K562 (cell line): Measurements from ENCODE around the gene ZSCAN2. TPM values are rescaled to one million over a fixed set of nuclear protein-coding genes. Genes with fewer than 3 reads are reported as not detected.
A peak's percentile ranks its signal among the peaks of the same experiment; 100 is the strongest.
"Not testable (repeated sequence)": the region's sequence is repeated elsewhere in the genome, so short reads cannot be mapped to it uniquely, and the experiment has no call there.

ENCODE experiments used
- ATAC-seq: fragments of 200-7000 bp; cut with Tn5 transposase; 3 replicates; pipeline ENCODE4 v1.9.1; 2020; ENCODE audit warnings: moderate library complexity
- BruUV-seq: library from RNA; stranded (reverse); fragments of 400-500 nt; replicated peaks from 2 replicates; lab custom pipeline; 2021; lab: Mats Ljungman, UMichigan
- CTCF ChIA-PET: fragments of 300-600 bp; formaldehyde crosslinking; extraction: SDS; loops from one replicate; lab custom pipeline; 2021; ENCODE audit warnings: low intra/inter-chr PET ratio; lab: Yijun Ruan, JAX
- POLR2A ChIA-PET: fragments of 300-600, 350-650 bp; sonication (Branson Sonifier 250); formaldehyde crosslinking; extraction: SDS; loops from one replicate; lab custom pipeline; 2021; ENCODE audit warnings: antibody characterized with exemption, inconsistent platforms; lab: Yijun Ruan, JAX
- DNase-seq, 4 experiments: peaks; one replicate each; pipeline versions ENCODE4 v3.0.0 to v3.0.0-alpha.2; 2011 to 2018; ENCODE audit warnings: low spot score in 3 of 4, mixed read lengths in 3 of 4; ENCODE audit errors: extremely low read depth in 1 of 4
- FAIRE-seq: peaks from 2 replicates; lab custom pipeline; 2011; peaks lifted over from hg19 to GRCh38; lab: Jason Lieb, UNC
- H2AFZ ChIP-seq: 2 replicates; pipeline ENCODE4 v1.6.0; 2011; ENCODE audit warnings: low read depth, low read length, control low read depth, inconsistent platforms
- H3K27ac ChIP-seq: fragments of 200-600 bp; 3 replicates; pipeline ENCODE4 v1.8.0; 2011; ENCODE audit warnings: low read depth, mild to moderate bottlenecking, control low read depth, inconsistent platforms, low read length, moderate library complexity, mixed read lengths; ENCODE audit errors: extremely low read depth
- H3K27me3 ChIP-seq, 2 experiments: fragments of 300-600 bp in 1 of 2; 2 replicates in 1 of 2; 3 replicates in 1 of 2; pipeline versions ENCODE4 v1.6.0 to v1.8.0; 2011; ENCODE audit warnings: inconsistent platforms in 2 of 2, low read length in 2 of 2, mild to moderate bottlenecking in 1 of 2, mixed read lengths in 1 of 2, moderate library complexity in 1 of 2; ENCODE audit not compliant: control insufficient read depth in 2 of 2, insufficient read depth in 2 of 2
- H3K36me3 ChIP-seq: fragments of 300-600 bp; 3 replicates; pipeline ENCODE4 v1.8.0; 2011; ENCODE audit warnings: mild to moderate bottlenecking, low read length, inconsistent platforms; ENCODE audit not compliant: control insufficient read depth, insufficient read depth
- H3K4me1 ChIP-seq, 2 experiments: fragments of 200-600 bp in 1 of 2; replicated peaks in 1 of 2; 2 replicates in 1 of 2; 3 replicates in 1 of 2; pipeline versions ENCODE4 v1.5.1 to v1.8.0; 2011; ENCODE audit warnings: inconsistent platforms in 2 of 2, low read length in 2 of 2, mild to moderate bottlenecking in 1 of 2, mixed read lengths in 1 of 2, moderate library complexity in 1 of 2; ENCODE audit not compliant: control insufficient read depth in 2 of 2, insufficient read depth in 2 of 2
- H3K4me2 ChIP-seq: 2 replicates; pipeline ENCODE4 v1.6.1; 2011; ENCODE audit warnings: low read length, control low read depth, inconsistent platforms, mixed read lengths; ENCODE audit not compliant: insufficient read depth
- H3K4me3 ChIP-seq: fragments of 200-600 bp; sonication (generic), shearing (Covaris generic); 2 replicates; pipeline ENCODE4 v1.5.1; 2016; ENCODE audit warnings: control low read depth, inconsistent platforms
- H3K79me2 ChIP-seq: fragments of 200-600 bp; 3 replicates; pipeline ENCODE4 v1.8.0; 2011; ENCODE audit warnings: low read length, inconsistent platforms; ENCODE audit not compliant: control insufficient read depth, insufficient read depth
- H3K9ac ChIP-seq, 2 experiments: 2 replicates each; pipeline versions ENCODE4 v1.6.0 to v1.6.1; 2011; ENCODE audit warnings: low read depth in 2 of 2, low read length in 2 of 2, control low read depth in 1 of 2, inconsistent platforms in 1 of 2, mild to moderate bottlenecking in 1 of 2, mixed read lengths in 1 of 2; ENCODE audit not compliant: insufficient read depth in 1 of 2
- H3K9me1 ChIP-seq: one replicate; pipeline ENCODE4 v1.6.0; 2011; ENCODE audit warnings: inconsistent platforms, mild to moderate bottlenecking, low read length, moderate library complexity; ENCODE audit not compliant: control insufficient read depth, insufficient read depth
- H3K9me3 ChIP-seq: replicated peaks from 2 replicates; pipeline ENCODE4 v1.5.1; 2011; ENCODE audit warnings: low read depth, low read length, inconsistent platforms; ENCODE audit not compliant: control insufficient read depth, insufficient read depth
- H4K20me1 ChIP-seq: replicated peaks from 2 replicates; pipeline ENCODE4 v1.6.1; 2011; ENCODE audit warnings: low read length, inconsistent platforms, mixed read lengths; ENCODE audit not compliant: control insufficient read depth, insufficient read depth
- DMBX1 ChIP-seq: fragments of 250-450 bp; sonication (Bioruptor Pico); IDR thresholded peaks from 2 replicates; pipeline ENCODE4 v1.8.0; 2022; ENCODE audit warnings: inconsistent platforms, mild to moderate bottlenecking, moderate library complexity, borderline replicate concordance
- MCM2 ChIP-seq: fragments of 450-650 bp; IDR thresholded peaks from 2 replicates; pipeline ENCODE4 v1.6.1; 2017; ENCODE audit warnings: low read depth, mild to moderate bottlenecking
- XRCC4 ChIP-seq: IDR thresholded peaks from one replicate; pipeline ENCODE4 v1.6.1; 2011; ENCODE audit not compliant: insufficient read depth, insufficient read length; ENCODE audit errors: extremely low read depth
- WGBS: fragments of 100-300 bp; shearing (Covaris generic); methylation state at CpG from one replicate; pipeline ENCODE4 v1.1.6; 2016; ENCODE audit warnings: low coverage, mixed read lengths; ENCODE audit not compliant: insufficient coverage; ENCODE audit errors: missing lambda C conversion rate; 5-methylcytosine and 5-hydroxymethylcytosine counted together
- in situ Hi-C: fragments of 300-500 bp; cut with MboI; formaldehyde crosslinking; loops from 4 replicates; pipeline ENCODE4 v1.15.0; 2018; ENCODE audit warnings: inconsistent platforms, mixed read lengths
- intact Hi-C: fragments of 100-400 bp; cut with micrococcal nuclease; formaldehyde crosslinking; loops from 2 replicates; pipeline ENCODE4 v1.14.2; 2022
- polyA plus RNA-seq, 8 experiments: library from polyadenylated mRNA; depleted of rRNA in 4 of 8; stranded (reverse) in 5 of 8; unstranded in 3 of 8; fragments of >200 nt; fragmentation: Nextera tagmentation in 2 of 8; fragmentation: Illumina TruSeq in 1 of 8; extraction: Ambion mirVana in 2 of 8; extraction: Trizol in 1 of 8; gene quantifications; 2 replicates each; pipeline versions ENCODE4 v1.2.1 to v1.2.3, GENCODE V29; 2011 to 2014; ENCODE audit warnings: inconsistent platforms in 1 of 8, missing spikeins in 1 of 8
- total RNA-seq, 7 experiments: library from RNA; depleted of rRNA in 6 of 7; stranded (reverse); fragments of >200 nt in 6 of 7; fragmentation: Illumina TruSeq in 2 of 7; extraction: Trizol in 2 of 7; gene quantifications; 2 replicates each; pipeline versions ENCODE4 v1.2.1 to v1.2.3, GENCODE V29; 2011 to 2021; ENCODE audit warnings: low replicate concordance in 1 of 7

Gene ZSCAN2
- total and polyA plus RNA-seq, 9 of the 15 experiments (the other 6 are each of a cell fraction or from before 2014, with no cell fraction given), result 1.7 to 14.2 (median 6.6) TPM

DNA sequence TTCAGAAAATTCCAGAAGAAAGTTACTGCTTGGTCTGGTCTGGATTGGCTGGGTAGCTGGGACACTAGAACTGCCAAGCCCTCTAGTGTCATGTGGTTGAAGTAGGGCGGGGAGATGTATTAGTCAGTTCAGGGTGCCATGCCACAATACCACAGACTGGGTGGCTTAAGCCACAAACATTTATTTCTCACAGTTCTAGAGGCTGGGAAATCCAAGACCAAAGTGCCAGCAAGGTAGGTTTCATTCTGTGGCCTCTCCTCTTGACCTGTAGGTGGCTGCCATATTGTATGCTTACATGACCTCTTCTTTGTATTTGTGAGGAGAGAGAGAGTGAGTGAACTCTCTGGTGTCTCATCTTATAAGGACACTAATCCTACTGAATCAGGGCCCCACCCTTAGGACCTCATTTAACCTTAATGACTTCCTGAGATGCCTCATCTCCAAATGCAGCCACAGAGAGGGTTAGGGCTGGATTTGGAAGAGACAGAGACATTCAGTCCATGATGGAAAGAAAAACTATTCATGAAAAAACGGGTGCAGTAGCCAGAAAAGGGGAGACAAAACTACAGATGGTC lies 18.1 kb upstream of the ZSCAN2 start:
- TF ChIP-seq DMBX1 (CRISPR knock-in tag) (no peak), MCM2 (no peak), XRCC4 (no peak)
- TF ChIP-seq, all 486 proteins: peak for 0
- H3K27ac ChIP-seq, result no peak overlapping the region
- intact Hi-C loops, result no loop called here
- H3K9ac ChIP-seq, result no peak overlapping the region
- 32% methylated on average over 2 of the region's 2 CpGs for WGBS
- in situ Hi-C loops, result loop anchor here (25.0 kb wide), 1 partner anchor 305 kb away; the partner anchor contains the start of gene SLC28A1
- H3K79me2 ChIP-seq, result no peaks in the 10 kb centered on the region
- H2AFZ ChIP-seq, result peak overlapping the region; percentile 66
- no peak overlapping the region for H3K4me2 ChIP-seq
- no peaks in the 10 kb centered on the region for H3K27me3 ChIP-seq
- H3K4me3 ChIP-seq, result no peak overlapping the region
- peaks cover 3 to 5% of the 10 kb centered on the region in 2 experiments; a peak in 2 of 5 replicates for H3K4me1 ChIP-seq
- no peaks in the 10 kb centered on the region for H3K9me3 ChIP-seq
- ATAC-seq, result peak; percentile 35; the same call in 2 of the 3 replicates
- ChIA-PET POLR2A (no interaction called here), CTCF (no interaction called here)
- no peaks in the 10 kb centered on the region for H4K20me1 ChIP-seq
- FAIRE-seq, result no peak
- H3K9me1 ChIP-seq, result no peaks in the 10 kb centered on the region
- no peak for DNase-seq
- no peaks in the 10 kb centered on the region for H3K36me3 ChIP-seq
- BruUV-seq, result no TSS peak

DNA sequence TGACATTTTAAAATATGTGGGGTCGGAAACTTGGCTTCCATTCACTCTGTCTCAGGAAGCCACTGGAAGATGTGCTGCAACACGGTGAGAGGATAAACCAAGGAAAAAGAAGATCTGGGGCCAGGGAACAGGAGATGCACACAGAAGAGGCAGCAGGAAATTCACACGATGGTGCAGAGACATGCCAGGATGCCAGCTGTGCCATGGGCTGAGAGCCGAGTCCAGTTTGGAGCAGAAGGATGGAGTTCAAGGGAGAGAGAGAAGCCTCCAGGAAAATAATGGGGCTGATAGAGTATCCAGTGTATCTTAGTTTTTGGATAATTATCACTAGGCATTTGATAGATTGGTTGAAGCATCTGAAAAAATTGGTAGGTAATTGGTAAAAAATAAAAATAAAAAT lies 16.9 kb upstream of the ZSCAN2 start:
- H3K36me3 ChIP-seq, H3K4me2 ChIP-seq, H3K27me3 ChIP-seq, intact Hi-C loops, H3K4me3 ChIP-seq, H3K9me1 ChIP-seq, CTCF ChIA-PET, H4K20me1 ChIP-seq, H3K4me1 ChIP-seq, BruUV-seq, FAIRE-seq, H3K9me3 ChIP-seq, H3K27ac ChIP-seq, ATAC-seq, H3K9ac ChIP-seq, POLR2A ChIA-PET, DNase-seq, H3K79me2 ChIP-seq, H2AFZ ChIP-seq: not testable (repeated sequence)
- in situ Hi-C loops, result loop anchor here (25.0 kb wide), 1 partner anchor 303 kb away; the partner anchor contains the start of gene SLC28A1
- 29% methylated on average over 4 of the region's 4 CpGs for WGBS
